ENCODE measurements around the gene IGF2BP3.
"Not testable (repeated sequence)": the region's sequence is repeated elsewhere in the genome, so short reads cannot be mapped to it uniquely, and the experiment has no call there.

DNA sequence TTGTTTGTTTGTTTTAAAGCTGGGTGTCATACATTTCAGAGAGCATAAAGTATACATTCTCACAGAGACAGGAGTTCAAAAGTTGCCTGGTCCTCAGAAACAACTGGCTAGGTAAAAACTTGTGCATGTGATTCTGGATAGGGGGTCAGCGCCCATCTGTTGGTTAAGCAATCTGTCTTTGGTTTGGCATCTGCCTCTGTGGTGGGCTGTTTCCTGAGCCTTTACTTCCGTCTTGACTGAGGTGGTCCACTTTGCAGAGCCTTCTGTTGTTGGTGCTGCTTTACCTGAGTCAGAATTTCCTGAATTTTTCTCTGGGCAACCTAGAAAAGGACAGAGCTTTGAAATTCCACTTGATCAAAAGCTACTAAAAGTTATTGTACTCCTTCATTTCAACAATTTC, 158.2 kb downstream of the IGF2BP3 start:
- not testable (repeated sequence) for TF ChIP-seq POLR2A (IDR thresholded peaks at IDR 0.05)
- TF ChIP-seq, protein P1, sequence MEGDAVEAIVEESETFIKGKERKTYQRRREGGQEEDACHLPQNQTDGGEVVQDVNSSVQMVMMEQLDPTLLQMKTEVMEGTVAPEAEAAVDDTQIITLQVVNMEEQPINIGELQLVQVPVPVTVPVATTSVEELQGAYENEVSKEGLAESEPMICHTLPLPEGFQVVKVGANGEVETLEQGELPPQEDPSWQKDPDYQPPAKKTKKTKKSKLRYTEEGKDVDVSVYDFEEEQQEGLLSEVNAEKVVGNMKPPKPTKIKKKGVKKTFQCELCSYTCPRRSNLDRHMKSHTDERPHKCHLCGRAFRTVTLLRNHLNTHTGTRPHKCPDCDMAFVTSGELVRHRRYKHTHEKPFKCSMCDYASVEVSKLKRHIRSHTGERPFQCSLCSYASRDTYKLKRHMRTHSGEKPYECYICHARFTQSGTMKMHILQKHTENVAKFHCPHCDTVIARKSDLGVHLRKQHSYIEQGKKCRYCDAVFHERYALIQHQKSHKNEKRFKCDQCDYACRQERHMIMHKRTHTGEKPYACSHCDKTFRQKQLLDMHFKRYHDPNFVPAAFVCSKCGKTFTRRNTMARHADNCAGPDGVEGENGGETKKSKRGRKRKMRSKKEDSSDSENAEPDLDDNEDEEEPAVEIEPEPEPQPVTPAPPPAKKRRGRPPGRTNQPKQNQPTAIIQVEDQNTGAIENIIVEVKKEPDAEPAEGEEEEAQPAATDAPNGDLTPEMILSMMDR (IDR thresholded peaks at IDR 0.05) = not testable (repeated sequence)
